ENCODE measurements around the gene ZNF567. TPM values are rescaled to one million over a fixed set of nuclear protein-coding genes. Genes with fewer than 3 reads are reported as not detected.

ZNF567 gene
- total and polyA plus RNA-seq, 2 of the 8 experiments (the other 6 are each of a cell fraction or from before 2014, with no cell fraction given): 6.5 to 10.5 TPM

DNA sequence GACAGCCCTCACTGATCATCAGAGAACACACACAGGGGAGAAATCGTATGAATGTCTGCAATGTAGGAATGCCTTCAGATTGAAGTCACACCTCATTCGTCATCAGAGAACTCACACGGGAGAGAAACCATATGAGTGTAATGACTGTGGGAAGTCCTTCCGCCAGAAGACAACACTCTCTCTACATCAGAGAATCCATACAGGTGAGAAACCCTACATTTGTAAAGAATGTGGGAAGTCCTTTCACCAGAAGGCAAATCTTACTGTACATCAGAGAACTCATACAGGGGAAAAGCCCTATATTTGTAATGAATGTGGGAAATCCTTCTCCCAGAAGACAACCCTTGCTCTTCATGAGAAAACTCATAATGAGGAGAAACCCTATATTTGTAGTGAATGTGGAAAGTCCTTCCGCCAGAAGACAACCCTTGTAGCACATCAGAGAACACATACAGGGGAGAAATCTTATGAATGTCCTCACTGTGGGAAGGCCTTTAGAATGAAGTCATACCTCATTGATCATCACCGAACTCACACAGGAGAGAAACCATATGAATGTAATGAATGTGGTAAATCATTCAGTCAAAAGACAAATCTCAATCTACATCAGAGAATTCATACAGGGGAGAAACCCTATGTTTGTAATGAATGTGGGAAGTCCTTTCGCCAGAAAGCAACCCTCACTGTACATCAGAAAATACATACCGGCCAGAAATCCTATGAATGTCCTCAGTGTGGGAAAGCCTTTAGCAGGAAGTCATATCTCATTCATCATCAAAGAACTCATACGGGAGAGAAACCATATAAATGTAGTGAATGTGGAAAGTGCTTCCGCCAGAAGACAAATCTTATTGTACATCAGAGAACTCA is 32.5 kb downstream of the ZNF567 start:
- H3K4me1 ChIP-seq (replicated peaks in 1 of 4; ENCODE audit: control insufficient read depth in 3 of 4, insufficient read depth in 4 of 4, low read length in 3 of 4): no peaks in the 10 kb centered on the region
- peaks cover 7 to 76% (median 45%) of the 10 kb centered on the region in 4 experiments; a peak in 7 of 8 replicates for H3K36me3 ChIP-seq (ENCODE audit: control insufficient read depth in 2 of 4, insufficient read depth in 4 of 4, low read length in 3 of 4)
- no peak overlapping the region for H2AK5ac ChIP-seq (ENCODE audit: low read depth, low read length)
- no peak overlapping the region for H2BK120ac ChIP-seq (replicated peaks; ENCODE audit: low read depth, low read length)
- FAIRE-seq: no peak
- H3K27me3 ChIP-seq (replicated peaks in 1 of 4; ENCODE audit: control insufficient read depth in 3 of 4, extremely low read depth in 1 of 4, insufficient read depth in 3 of 4, low read length in 3 of 4): no peaks in the 10 kb centered on the region
- H3K4me3 ChIP-seq (ENCODE audit: extremely low read depth in 1 of 4, insufficient read depth in 2 of 4, low read depth in 3 of 4, low read length in 4 of 4): peak overlapping the region in 2 of 4 experiments; percentile 3 to 15; a peak in 2 of 8 replicates
- no peak overlapping the region for H3K27ac ChIP-seq (ENCODE audit: low read depth, low read length)
- no peak for DNase-seq (ENCODE audit: low read depth in 1 of 2, low spot score in 2 of 2)
- H2AFZ ChIP-seq (ENCODE audit: low read length): no peak overlapping the region
- ChIA-PET POLR2A (ENCODE audit: partially characterized antibody) (no interaction called here), CTCF (ENCODE audit: partially characterized antibody) (no interaction called here)
- H3K79me1 ChIP-seq (ENCODE audit: low read depth, low read length): no peaks in the 10 kb centered on the region
- H3K14ac ChIP-seq (ENCODE audit: insufficient read length): no peak overlapping the region
- H3K79me2 ChIP-seq (ENCODE audit: control insufficient read depth in 1 of 2, insufficient read depth in 2 of 2, low read length in 2 of 2): no peaks in the 10 kb centered on the region
- H3K23ac ChIP-seq (ENCODE audit: insufficient read length): no peak overlapping the region
- no peak overlapping the region for H2BK12ac ChIP-seq (ENCODE audit: low read depth, low read length)
- no peak overlapping the region for H3K56ac ChIP-seq (replicated peaks; ENCODE audit: insufficient read length, low read depth, low read length)
- no peak overlapping the region for H2BK5ac ChIP-seq (ENCODE audit: low read depth, low read length)
- no peak overlapping the region for H4K8ac ChIP-seq (ENCODE audit: extremely low read depth, insufficient read depth, low read length)
- H3K9me3 ChIP-seq (ENCODE audit: insufficient read depth in 2 of 2, low read depth in 1 of 2, low read length in 1 of 2): peaks cover 73 to 83% of the 10 kb centered on the region in 2 experiments
- H3K4me2 ChIP-seq (ENCODE audit: insufficient read depth in 1 of 2, low read depth in 2 of 2, low read length in 2 of 2): no peak overlapping the region
- TF ChIP-seq ZNF274 (IDR thresholded peaks at IDR 0.05; ENCODE audit: borderline replicate concordance, extremely low read depth, low read length) (peak; percentile 98), TBP (IDR thresholded peaks at IDR 0.05; ENCODE audit: low read depth, low read length) (no peak)
- H2BK15ac ChIP-seq (ENCODE audit: low read length): no peak overlapping the region
- no peak overlapping the region for H3K18ac ChIP-seq (ENCODE audit: extremely low read depth, low read length)
- no peak overlapping the region for H2BK20ac ChIP-seq (ENCODE audit: low read length)
- no peak overlapping the region for H4K5ac ChIP-seq (ENCODE audit: insufficient read length, low read depth, low read length)
- no peak overlapping the region for H4K91ac ChIP-seq (replicated peaks; ENCODE audit: insufficient read length, low read length)
- H3K9ac ChIP-seq (replicated peaks in 1 of 4; ENCODE audit: extremely low read depth in 1 of 4, low read depth in 3 of 4, low read length in 3 of 4): no peak overlapping the region
- WGBS, 2 experiments (ENCODE audit: extremely low coverage in 1 of 2, insufficient coverage in 1 of 2, insufficient read length in 1 of 2, insufficient replicate concordance in 2 of 2, low coverage in 1 of 2, low lambda C conversion rate in 2 of 2, missing lambda C conversion rate in 1 of 2): 91% methylated on average over 10 of the region's 10 CpGs; no CpG with 5 or more reads in 1 of the 2 experiments
- no peaks in the 10 kb centered on the region for H3K23me2 ChIP-seq (ENCODE audit: low read depth, low read length)
- H3K4ac ChIP-seq (replicated peaks; ENCODE audit: insufficient read length, low read depth, low read length): no peak overlapping the region
- no peaks in the 10 kb centered on the region for H4K20me1 ChIP-seq (replicated peaks in 1 of 2; ENCODE audit: control insufficient read depth in 1 of 2, insufficient read depth in 2 of 2, low read length in 2 of 2)

Measured in H1 (cell line).